HG03060 (cell line): ENCODE measurements around the gene NKD1.

Experiments used
- ATAC-seq: cut with Tn5 transposase; IDR thresholded peaks from one replicate; pipeline ENCODE4 v1.9.1; 2021; ENCODE audit warnings: low read depth, moderate number of reproducible peaks; ENCODE audit not compliant: unreplicated experiment

The NKD1 gene

DNA sequence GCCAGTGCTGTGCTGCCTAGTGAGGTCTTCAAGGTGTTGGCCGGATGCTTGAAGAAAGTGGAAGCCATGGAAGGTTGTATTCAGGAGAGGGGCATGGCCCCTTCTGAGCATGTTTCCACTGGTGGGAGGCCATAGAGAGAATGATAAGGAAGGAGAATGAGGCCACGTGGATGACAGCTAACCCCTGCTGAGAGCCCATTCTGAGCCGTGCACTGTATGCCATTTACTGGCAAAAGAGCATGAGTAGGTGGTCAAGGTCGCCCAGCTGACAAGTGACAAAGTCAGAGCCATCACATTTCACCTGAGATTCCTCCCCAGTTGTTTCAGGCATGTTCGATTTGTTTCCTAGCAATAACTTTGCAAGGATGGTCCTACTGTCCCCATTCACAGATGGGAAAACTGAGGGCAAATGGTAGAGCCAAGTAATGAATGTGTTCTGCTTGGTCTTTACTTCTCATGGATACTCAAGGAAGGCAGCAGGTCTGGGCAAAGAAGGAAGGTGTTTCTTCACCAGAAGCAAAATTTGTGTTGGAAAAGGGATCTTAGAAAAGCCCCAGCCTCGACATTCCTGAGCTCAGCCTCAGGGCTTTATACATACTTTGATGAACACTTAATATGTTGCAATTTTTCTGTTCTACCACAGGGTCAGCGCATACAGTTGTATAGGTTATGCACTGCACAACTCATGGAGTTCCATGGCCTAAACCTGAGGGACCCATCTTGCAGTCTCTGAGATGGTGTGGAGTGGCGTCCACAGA, 10.5 kb upstream of the NKD1 start:
- no peak for ATAC-seq

DNA sequence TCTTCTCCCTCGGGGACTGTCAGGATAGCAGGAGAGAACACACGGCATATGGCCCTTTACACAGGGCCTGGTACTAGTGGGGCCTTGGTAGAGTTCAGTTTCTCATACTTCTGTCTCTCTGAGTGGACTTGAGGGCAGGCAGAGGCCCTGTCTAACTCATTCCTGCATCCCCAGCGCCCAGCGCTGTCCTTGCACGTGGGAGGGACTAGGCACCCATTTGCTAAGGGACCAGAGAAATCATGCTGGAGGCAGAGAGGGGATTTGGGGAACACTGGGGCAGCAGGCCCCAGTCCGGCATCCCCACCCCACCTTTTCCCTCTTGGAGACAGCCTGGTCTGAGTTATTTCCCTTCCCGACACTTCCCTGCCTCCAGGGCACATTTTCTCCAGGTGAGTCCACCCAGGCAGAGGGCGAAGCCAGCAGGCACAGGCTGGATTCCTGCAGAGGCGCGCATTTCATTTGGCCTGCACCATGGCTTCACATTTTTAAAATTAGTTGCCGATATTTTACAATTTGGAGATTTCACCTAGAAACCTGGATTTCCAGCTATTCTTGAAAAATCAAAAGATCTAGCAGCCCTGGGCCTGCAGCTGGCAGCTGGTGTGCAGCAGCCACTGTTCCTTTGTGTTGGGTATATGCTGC, 9.7 kb upstream of the NKD1 start:
- ATAC-seq = no peak

DNA sequence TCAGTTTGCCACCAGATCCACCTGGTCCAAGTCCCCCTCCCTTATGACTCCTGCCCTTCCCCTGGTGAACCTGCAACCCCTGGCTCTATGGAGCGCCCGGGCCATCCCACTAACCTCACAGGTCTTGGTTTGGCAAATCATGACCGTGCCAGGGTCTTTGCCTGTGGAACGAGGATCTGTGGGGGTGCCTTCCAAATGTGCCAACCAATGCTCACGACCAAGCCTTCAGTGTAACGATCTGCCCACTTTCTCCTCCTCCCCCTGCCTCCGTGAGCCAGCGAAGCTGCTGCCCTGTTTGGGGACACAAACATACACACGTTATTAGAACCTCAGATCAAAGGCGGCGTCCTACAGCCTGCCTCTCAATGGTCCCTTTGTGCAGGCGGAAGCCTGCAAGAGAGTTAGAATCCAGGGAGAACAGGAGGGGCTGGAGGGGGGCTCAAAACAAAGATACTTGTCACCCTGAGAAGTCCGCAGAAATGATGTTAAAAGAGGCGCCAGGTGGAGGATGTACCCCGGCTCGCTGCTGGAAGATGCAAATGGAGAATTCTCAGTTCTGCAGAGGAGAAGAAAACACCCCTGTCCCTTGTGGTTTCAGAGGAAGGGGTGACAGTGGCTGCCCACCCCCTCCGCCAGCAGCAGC, 9.0 kb upstream of the NKD1 start:
- no peak for ATAC-seq

DNA sequence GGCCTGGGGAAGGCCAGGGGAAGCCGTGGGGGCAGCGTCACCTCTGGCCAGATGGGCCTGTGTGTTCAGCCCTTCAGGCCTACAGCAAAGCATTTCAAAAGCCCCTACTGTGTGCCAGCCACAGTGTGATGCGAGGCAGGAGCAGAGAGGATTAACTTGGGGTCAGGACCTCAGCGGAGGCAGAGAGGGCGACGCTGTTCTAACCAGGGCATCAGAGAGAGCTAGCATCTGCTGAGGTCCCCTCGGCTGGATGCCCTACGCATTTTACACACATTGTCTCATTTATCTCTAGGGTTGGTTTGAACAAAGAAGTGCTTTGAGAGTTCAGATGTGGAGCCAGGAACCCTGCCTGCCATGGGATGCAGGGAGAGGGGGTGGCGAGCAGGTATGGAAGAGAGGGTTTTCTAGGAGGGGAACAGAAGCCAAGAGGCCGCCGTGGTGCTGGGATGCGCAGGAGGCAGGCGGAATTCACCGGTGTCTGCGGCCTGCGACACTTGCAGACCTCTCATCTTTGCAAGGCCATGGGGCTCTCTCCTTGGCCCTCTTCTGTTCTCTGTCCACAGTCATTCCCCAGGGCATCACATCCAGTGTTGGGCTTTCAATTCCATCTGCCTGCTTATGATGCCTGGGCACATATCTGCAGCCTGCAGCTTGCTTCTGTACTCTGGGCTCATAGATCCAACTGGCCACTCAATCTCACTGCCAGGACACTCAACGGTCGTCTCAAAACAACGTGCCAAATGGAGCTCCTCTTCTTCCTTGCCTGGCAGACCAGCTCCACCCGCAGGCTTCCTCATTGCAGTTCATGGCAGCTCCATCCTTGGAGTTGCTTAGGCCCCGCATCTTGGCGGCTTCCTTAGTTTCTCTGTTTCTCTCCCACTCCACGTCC, 8.1 kb upstream of the NKD1 start:
- ATAC-seq = no peak

DNA sequence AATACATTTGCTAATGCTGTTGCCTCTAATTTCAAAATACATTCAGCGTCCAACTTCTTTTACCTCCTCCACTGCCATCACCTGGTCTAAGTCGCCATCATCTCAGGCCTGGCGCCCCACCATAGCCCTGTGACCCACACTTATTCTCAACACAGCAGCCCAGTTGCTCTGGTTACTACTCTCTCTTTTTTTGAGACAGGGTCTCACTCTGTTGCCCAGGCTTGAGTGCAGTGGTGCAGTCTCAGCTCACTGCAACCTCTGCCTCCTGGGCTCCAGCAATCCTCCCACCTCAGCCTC, 7.5 kb upstream of the NKD1 start:
- no peak for ATAC-seq

DNA sequence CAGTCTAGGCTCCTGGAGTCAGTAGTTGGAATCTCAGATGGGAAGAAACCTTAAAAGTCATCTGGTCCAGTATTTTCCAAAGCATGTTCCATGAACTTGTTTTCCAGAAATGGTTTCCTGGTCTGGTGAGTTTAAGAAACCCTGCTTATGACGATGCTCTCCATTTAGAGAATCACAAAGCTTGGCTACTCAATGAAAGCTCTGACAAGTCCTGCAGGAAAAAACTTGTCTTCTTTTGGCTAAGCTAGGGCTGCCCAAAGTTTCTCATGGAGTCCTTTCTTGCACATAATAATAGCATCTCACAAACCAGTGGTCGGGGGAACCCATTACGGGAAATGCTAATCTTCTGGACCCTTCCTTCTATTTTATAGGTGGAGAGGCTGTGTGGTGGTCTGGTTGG, 5.5 kb upstream of the NKD1 start:
- ATAC-seq = no peak

DNA sequence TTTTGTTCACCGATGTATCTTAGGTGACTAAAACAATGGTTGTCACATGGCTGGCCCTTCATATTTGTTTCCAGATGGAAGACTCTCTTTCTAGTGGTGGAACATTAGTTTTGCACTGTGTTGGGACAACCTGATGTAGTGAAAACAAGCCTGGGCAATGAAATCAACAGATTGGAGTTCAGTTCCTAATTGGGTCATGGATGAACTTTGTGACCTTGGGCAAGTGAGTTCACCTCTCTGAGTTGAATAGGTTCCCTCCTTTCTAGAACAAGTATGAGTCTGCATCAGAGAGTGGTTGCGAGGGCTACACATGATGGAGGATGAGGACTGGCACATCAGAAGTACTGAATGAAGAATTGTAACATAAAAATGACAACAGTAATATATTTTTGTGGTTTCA, 2.1 kb upstream of the NKD1 start:
- no peak for ATAC-seq

DNA sequence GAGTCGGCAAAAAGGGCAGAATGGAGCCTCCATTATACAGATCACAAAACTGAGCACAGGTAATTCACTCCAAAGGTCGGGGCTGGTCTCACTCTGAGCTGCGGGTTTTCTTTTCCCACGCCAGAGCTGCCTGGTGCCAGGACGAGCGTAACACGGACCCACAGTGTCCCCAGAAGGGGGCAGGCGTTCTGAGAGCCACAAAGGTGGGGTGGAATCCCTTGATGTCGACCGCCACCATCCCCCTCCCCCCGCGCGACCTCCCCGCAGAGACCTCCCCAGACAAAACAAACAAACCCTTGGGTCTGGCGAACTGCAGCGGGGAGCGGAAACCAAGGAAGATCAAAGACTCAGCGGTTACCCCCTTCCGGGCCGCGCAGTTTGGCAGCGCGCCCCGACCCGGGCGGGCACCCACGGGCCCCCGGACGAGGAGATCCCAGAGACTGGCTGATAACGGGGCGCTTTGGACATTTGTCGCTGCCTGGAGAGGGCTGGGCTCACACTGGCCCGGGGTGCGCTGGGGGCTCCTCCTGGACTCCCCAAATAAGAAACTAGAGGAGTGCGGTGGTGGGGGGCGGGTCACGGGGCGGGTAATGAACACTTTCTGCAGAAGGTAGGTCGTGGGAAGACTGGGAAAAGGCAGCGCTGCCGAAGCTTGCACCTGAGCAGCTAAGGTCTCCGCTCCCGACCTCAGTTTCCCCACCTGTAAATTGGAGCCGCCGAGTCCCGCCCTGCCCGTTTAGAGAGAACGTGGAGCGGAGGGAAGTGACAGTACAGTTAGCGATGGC, 664 bp upstream of the NKD1 start:
- ATAC-seq = no peak

DNA sequence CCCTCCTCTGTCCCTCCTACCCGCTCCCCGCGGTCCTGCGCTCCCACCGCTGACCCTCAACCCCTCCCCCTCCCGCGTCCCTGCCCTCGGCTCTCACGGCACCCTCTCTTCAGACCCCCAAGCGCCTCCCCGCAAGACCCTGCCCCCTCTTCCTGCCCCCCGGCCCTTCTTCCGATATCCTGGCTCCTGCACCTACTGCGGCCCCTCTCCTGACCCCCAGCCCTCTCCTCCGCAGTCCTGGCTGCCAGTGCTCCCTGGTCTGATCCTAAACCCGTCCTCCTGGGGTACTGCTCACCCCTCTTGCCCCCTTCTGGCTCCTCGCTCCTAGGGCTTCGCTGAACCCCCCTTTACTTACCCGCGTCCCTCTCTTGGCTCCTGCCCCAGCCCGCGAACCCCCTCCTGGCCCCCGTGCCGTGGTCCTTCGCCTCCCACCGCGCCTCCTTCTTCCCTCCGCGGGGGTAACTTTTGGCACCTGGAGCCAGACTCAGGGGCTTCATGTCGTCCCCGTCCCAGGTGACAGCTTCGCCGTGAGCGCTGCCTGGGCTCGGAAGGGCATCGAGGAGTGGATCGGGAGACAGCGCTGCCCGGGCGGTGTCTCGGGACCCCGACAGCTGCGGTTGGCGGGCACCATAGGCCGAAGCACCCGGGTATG, 839 bp downstream of the NKD1 start:
- no peak for ATAC-seq

DNA sequence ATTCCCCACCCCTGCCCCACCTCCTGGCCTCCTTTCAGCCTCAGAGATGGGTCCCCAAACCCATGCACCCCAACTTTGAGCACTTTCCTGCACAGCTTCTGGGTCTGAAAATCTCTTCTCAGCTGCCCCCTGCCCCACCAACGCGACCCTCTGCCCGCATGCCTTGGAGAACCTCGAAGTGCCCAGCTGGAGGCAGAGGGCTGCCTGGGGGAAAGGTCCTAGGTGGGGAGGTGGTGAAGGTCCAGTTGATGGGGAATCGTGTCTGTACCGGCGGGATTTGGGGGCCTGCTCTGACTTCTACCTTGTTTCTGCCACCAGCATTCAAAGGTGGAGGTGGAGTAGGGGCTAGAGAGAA, 1.3 kb downstream of the NKD1 start:
- ATAC-seq = no peak

DNA sequence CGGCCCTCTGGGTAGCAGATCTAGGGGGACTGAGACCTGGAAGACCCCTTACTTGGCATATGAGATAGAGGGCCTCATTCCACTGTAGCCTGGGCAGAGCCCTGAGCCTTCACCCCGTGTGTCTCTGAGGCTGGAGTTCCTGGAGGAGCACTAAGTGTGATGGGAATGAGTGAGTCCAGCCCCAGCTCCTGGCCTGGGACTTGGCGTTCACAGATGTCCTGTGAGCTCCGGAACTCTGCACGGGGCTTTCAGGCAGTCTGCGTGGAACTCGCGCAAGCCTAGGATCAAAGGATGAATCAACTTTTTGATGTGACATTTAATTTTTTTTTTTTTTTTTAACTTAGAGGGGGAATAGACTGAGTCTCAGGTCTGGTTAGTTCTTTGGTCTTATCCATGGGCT, 1.8 kb downstream of the NKD1 start:
- no peak for ATAC-seq

DNA sequence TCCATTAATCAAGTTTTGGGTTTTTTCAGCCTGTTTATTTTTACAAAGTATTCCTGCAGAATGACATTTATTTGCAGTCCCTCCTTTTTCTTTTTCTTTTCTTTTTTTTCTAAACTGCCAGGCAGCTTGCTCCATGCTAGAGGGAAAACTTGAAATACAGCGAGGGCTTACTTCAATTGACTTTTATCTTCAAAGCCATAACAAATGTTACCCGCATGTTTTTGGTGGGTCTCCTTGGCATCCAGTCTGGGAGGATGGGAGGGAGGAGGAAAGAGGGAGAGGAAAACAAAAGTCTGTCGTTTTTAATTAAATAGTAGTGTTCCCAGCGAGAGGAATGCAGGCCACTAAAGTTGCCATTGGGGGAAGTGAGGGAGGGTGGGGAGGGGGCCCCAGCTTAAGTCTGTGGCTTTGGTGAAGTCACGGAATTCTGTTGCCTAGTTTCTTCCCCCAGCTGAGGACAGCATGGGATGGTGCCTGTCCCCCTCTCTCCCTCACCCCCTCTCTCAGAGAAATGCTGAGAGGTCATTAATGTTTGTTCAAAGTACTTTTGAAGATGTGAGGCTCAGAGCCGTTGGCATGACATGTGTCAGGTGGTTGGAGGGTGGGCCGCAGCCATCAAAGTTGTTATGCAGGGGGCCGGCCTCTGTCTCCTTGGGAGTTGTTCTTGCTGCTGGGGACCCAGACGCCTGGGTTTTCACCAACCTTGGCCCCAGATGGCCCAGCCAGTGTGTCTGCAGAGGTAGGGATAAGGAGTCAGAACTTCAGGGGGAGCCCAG, 2.9 kb downstream of the NKD1 start:
- ATAC-seq = no peak

DNA sequence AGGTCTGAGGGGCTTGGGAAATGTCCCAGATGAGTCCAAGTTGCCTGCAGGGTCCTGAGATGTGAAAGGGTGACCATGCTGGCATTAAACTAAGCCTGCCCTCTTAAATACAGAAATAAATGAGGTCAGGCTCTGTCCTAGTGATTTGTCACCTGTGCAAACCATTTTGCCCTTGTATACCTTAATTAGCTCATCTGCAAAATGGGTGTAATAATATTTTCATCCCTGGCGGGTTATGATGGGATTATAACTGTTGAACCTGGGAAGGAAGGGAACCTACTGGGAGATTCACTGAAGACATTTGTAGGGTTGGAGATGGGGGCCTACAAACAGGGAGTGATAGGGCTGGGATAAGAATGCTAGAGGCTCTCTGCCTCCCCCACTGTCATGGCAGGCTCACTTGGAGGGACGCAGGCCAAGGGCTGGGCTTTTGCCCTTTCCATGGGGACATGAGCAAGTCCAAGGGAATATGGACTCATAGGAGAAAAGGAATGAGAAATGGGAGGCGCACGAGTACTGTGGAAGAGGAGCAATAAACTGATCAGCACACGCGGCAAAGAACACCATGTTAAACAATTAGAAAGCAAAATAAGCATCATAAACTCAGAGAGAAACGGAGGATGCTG, 4.4 kb downstream of the NKD1 start:
- no peak for ATAC-seq

DNA sequence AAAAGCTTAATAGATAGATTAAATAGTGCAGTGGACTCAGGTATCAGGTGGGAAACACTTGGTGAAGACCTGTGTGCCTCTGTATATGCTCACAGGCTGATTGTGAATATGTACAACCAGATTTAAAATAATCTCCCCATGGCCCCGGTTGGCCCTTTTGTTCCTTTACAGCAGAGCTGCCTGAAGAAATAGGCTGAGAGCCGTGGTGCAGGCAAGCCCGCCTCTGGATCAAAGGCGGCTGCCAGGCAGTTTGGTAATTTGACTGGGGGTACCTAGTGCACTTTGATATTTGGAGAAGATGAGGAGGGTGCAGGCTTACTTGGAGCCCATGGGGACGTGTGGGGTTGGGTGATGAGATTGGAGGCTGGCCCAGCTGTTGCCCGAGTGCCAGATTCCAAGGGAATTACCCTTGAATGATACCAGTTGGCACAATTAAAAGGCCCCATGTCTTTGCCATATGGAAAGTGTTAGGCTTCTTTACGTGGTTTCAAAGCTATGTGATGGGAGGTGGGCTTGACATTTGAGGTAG, 5.0 kb downstream of the NKD1 start:
- ATAC-seq = no peak

DNA sequence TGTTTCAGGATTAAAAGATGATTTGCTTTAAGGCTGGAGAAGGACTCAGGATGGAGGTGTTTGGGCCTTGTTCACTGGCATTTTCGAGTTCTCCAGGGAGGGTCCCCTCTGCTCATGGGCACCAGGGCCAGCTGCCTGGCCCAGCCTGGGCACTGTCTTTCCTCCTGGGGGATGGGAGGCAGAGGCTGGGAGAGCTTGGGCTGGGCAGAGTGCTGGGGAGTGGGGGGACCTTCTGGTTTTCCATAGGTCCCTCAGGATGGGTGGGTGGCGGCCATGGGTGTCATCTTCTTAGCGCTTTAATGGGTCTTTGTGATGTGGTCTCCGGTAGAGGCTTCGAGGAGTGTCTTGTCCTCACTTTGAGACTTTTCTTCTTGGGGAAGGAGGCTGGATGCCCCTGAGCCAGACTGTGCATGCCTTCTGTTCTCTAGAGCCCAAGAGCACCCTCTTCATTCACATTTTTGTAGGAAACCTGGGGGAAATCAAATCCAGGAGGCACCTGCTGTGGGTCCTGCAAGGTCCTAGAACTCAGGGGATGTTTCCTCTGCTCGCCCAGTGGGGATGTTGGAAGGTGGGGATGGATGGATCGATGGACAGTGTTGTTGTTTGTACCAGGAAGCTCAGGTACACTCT, 5.7 kb downstream of the NKD1 start:
- no peak for ATAC-seq

DNA sequence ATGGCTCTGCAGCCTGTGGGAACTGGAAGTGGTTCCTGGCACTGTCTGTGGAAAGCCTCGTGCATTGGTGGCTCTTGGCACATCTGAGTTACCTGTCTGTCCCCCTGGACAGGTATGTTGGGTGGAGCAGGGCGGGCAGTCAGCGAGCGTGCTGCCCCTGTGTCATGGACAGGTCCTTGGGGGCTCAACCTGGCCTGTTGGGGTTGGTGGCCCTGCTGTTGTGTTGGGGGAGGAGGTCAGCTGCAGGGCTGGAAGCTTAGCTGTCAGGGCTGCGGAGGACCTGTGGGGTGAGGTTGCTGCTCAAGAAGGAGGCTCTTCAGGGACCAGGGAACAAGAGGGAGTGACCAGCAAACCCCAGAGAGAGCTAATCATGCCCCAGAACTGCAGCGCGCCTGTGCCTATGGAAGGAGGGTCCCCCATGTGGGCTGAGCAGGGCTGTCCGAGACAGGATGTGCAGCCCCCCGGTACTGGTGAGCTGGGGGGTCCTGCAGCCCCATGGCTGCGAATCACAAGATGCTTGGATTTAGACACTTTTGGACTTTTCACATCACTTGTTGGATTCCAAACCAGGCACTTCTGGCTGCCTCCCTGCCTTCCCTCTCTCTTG, 7.2 kb downstream of the NKD1 start:
- no peak for ATAC-seq

DNA sequence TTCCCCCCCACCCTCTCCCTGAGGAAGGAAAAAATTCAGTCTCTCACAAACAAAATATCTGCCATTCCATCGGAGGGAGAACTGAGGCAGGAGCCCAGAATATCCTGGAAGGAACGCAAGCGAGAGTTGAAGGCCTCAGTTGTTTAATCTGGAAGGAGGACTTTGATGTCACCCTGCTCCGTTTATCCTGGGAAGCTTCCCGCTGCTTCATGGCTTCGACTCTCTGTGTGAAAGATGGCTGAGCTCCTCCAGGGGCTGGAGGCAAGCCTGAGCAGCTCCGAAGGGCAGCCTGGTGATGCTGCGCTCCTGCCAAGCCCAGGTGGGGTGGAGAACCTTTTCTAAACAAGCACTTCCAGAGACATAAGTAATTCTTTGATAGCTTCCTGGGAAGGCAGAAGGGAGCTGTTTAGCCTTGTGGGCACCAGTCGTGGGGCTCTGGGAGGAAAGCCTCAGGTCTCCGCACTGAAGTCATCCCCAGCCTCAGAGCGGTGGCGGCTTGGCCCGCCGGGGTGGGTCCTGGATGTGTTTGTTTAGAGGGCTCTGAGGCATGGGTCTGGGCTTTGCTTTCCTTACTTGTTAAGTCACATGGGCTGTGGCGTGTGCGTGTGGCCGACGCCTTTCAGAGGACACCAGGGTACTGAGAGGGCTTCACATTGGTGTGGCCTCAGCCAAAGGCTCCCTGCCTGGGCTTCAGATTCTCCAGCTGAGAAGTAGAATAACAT, 7.9 kb downstream of the NKD1 start:
- no peak for ATAC-seq
